Right atrium auricular region (tissue), 2 donors: ENCODE results near the gene JUNB. TPM values are rescaled to one million over a fixed set of nuclear protein-coding genes. Genes with fewer than 3 reads are reported as not detected.

ENCODE experiments used
- DNase-seq: peaks from one replicate; pipeline ENCODE4 v3.0.0-alpha.2; 2019; ENCODE audit warnings: low spot score
- H3K27ac ChIP-seq, 2 donors: fragments of 200-600 bp; sonication (generic); 1 replicate in 1 of 2; 2 replicates in 1 of 2; pipeline ENCODE4 v1.5.1; 2016 to 2019
- H3K27me3 ChIP-seq, 2 donors: fragments of 200-600 bp; sonication (generic); one replicate each; pipeline versions ENCODE4 v1.5.1 to v1.6.0; 2017 to 2019
- H3K36me3 ChIP-seq: fragments of 200-600 bp; sonication (generic); one replicate; pipeline ENCODE4 v1.5.1; 2016
- H3K4me1 ChIP-seq, 2 donors: fragments of 200-600 bp; sonication (generic); one replicate each; pipeline versions ENCODE4 v1.5.1 to v1.6.0; 2017 to 2019
- H3K4me3 ChIP-seq, 2 donors: fragments of 200-600 bp; sonication (generic); 1 replicate in 1 of 2; 2 replicates in 1 of 2; pipeline ENCODE4 v1.5.1; 2017 to 2019; ENCODE audit warnings: mild to moderate bottlenecking in 1 of 2, moderate library complexity in 1 of 2
- H3K9me3 ChIP-seq, 2 donors: fragments of 200-600 bp; sonication (generic); one replicate each; pipeline ENCODE4 v1.5.1; 2019
- CTCF ChIP-seq, 2 donors: fragments of 200-600 bp; sonication (generic); IDR thresholded peaks; one replicate each; pipeline ENCODE4 v1.5.1; 2019; ENCODE audit warnings: antibody characterized with exemption in 2 of 2
- total RNA-seq, 2 donors: library from RNA; depleted of rRNA; stranded (reverse); fragments of >200 nt; gene quantifications; one replicate each; pipeline ENCODE4 v1.1.0, GENCODE V29; 2016

The JUNB gene
- total RNA-seq, 2 donors from 2014 or later: 321 to 506 TPM

GRCh38 chr19:12774588-12775555 lies 16.4 kb upstream of the JUNB start, which contains the start of gene HOOK2:
HOOK2 (minus strand) TSS chr19:12775552; CDS start chr19:12775449, 103 bp downstream.
- H3K9me3 ChIP-seq: no peaks in the 10 kb centered on the region
- TF ChIP-seq CTCF (IDR thresholded peaks at IDR 0.05): no peak
- H3K4me3 ChIP-seq: peak within 1 kb of the TSS; percentile 49 to 70
- no peak for DNase-seq
- peaks cover 0 to 51% of the 10 kb centered on the region in 2 donors for H3K4me1 ChIP-seq
- H3K27ac ChIP-seq: peak within 1 kb of the TSS; percentile 72 to 87
- no peaks in the 10 kb centered on the region for H3K27me3 ChIP-seq
- H3K36me3 ChIP-seq: no peaks in the 10 kb centered on the region

GRCh38 chr19:12777217-12778016 lies 13.9 kb upstream of the JUNB start:
- DNase-seq: no peak
- Histone ChIP-seq H3K4me3 (peak overlapping the region; percentile 52 to 67), H3K9me3 (no peaks in the 10 kb centered on the region), H3K36me3 (no peaks in the 10 kb centered on the region), H3K27ac (peak overlapping the region; percentile 91 to 93), H3K4me1 (peaks cover 0 to 44% of the 10 kb centered on the region in 2 donors), H3K27me3 (no peaks in the 10 kb centered on the region)
- TF ChIP-seq CTCF (IDR thresholded peaks at IDR 0.05): peak; percentile 91 to 99

GRCh38 chr19:12778017-12778904 lies 13.0 kb upstream of the JUNB start:
- Histone ChIP-seq H3K27me3 (no peaks in the 10 kb centered on the region), H3K4me1 (peaks cover 0 to 46% of the 10 kb centered on the region in 2 donors), H3K36me3 (no peaks in the 10 kb centered on the region), H3K9me3 (no peaks in the 10 kb centered on the region), H3K4me3 (peak overlapping the region; percentile 52 to 67), H3K27ac (peak overlapping the region; percentile 91 to 93)
- DNase-seq: peak; percentile 81
- no peak for TF ChIP-seq CTCF (IDR thresholded peaks at IDR 0.05)

- H3K9me3 ChIP-seq: no peaks in the 10 kb centered on the region
- H3K27me3 ChIP-seq: no peaks in the 10 kb centered on the region
- TF ChIP-seq CTCF (IDR thresholded peaks at IDR 0.05): no peak
- H3K36me3 ChIP-seq: no peaks in the 10 kb centered on the region
- DNase-seq: no peak
- peak overlapping the region; percentile 91 to 93 for H3K27ac ChIP-seq
- H3K4me1 ChIP-seq: peaks cover 0 to 46% of the 10 kb centered on the region in 2 donors
- peak overlapping the region; percentile 52 to 67 for H3K4me3 ChIP-seq
Observed at GRCh38 chr19:12778905-12779161, 12.5 kb upstream of the JUNB start.
